ENCODE results near the gene BRD4. TPM values are rescaled to one million over a fixed set of nuclear protein-coding genes. Genes with fewer than 3 reads are reported as not detected.

The BRD4 gene
- total RNA-seq, 1 donor from 2014 or later = 60.9 TPM

GRCh38 chr19:15280915-15281683 lies 51.2 kb downstream of the BRD4 start:
- intact Hi-C loops (cut with micrococcal nuclease) = no loop called here
- H3K36me3 ChIP-seq = no peaks in the 10 kb centered on the region
- TF ChIP-seq CTCF (IDR thresholded peaks at IDR 0.05; ENCODE audit: borderline replicate concordance) = peak; percentile 40
- peak overlapping the region; percentile 12 for H3K4me3 ChIP-seq
- no peaks in the 10 kb centered on the region for H3K27me3 ChIP-seq (ENCODE audit: low read depth)
- peak overlapping the region; percentile 86 for H3K27ac ChIP-seq (replicated peaks)
- peak; percentile 91 for DNase-seq
- H3K9me3 ChIP-seq (replicated peaks) = no peaks in the 10 kb centered on the region
- peaks cover 100% of the 10 kb centered on the region for H3K4me1 ChIP-seq

GRCh38 chr19:15280048-15280725 lies 52.2 kb downstream of the BRD4 start:
- TF ChIP-seq CTCF (IDR thresholded peaks at IDR 0.05; ENCODE audit: borderline replicate concordance) = no peak
- Histone ChIP-seq H3K4me3 (peak overlapping the region; percentile 12), H3K4me1 (peaks cover 100% of the 10 kb centered on the region), H3K27ac (replicated peaks) (peak overlapping the region; percentile 86), H3K27me3 (ENCODE audit: low read depth) (no peaks in the 10 kb centered on the region), H3K9me3 (replicated peaks) (no peaks in the 10 kb centered on the region), H3K36me3 (no peaks in the 10 kb centered on the region)
- DNase-seq = peak; percentile 69
- intact Hi-C loops (cut with micrococcal nuclease) = no loop called here

GRCh38 chr19:15279326-15279904 lies 52.9 kb downstream of the BRD4 start:
- intact Hi-C loops (cut with micrococcal nuclease) = no loop called here
- DNase-seq = no peak
- no peak for TF ChIP-seq CTCF (IDR thresholded peaks at IDR 0.05; ENCODE audit: borderline replicate concordance)
- Histone ChIP-seq H3K27ac (replicated peaks) (peak overlapping the region; percentile 86), H3K4me1 (peaks cover 100% of the 10 kb centered on the region), H3K4me3 (no peak overlapping the region), H3K27me3 (ENCODE audit: low read depth) (no peaks in the 10 kb centered on the region), H3K36me3 (no peaks in the 10 kb centered on the region), H3K9me3 (replicated peaks) (no peaks in the 10 kb centered on the region)

- peak overlapping the region; percentile 5 for H3K27ac ChIP-seq (replicated peaks)
Observed at GRCh38 chr19:15276620-15277215, 55.6 kb downstream of the BRD4 start.

More at GRCh38 chr19:15276620-15277215, 55.6 kb downstream of the BRD4 start:
- no peak for TF ChIP-seq CTCF (IDR thresholded peaks at IDR 0.05; ENCODE audit: borderline replicate concordance)
- DNase-seq = no peak
- intact Hi-C loops (cut with micrococcal nuclease) = no loop called here
- no peak overlapping the region for H3K4me3 ChIP-seq
- H3K36me3 ChIP-seq = peaks cover 11% of the 10 kb centered on the region
- H3K4me1 ChIP-seq = peaks cover 100% of the 10 kb centered on the region
- H3K27me3 ChIP-seq (ENCODE audit: low read depth) = no peaks in the 10 kb centered on the region
- H3K9me3 ChIP-seq (replicated peaks) = no peaks in the 10 kb centered on the region

Data from left ventricle myocardium inferior (tissue), 1 donor.